Measurements from ENCODE around the gene UBR4. TPM values are rescaled to one million over a fixed set of nuclear protein-coding genes. Genes with fewer than 3 reads are reported as not detected.

UBR4 gene
- polyA plus RNA-seq, 2 of the 4 experiments (the other 2 are of a cell fraction) = 55.8 to 74.3 TPM

- Histone ChIP-seq H3K9me3 (no peaks in the 10 kb centered on the region), H3K4me2 (no peak overlapping the region), H3K27ac (no peak overlapping the region), H3K4me1 (peaks cover 24% of the 10 kb centered on the region; the same call in 2 of the 3 replicates), H3K4me3 (no peak overlapping the region)
- CTCF ChIA-PET = interaction anchor here (1.0 to 1.5 kb wide), 2 partner anchors 10 to 397 kb away, joined by 3 read pairs; no protein-coding TSS in a partner anchor
- ATAC-seq (no peak), DNase-seq (ENCODE audit: low read depth in 1 of 2, low spot score in 1 of 2) (no peak), FAIRE-seq (no peak)
- TF ChIP-seq CBX2 (IDR thresholded peaks at IDR 0.05; ENCODE audit: borderline replicate concordance, low read depth) = no peak
- TF ChIP-seq HOXB5 (CRISPR knock-in tag; IDR thresholded peaks at IDR 0.05) = no peak
- TF ChIP-seq, protein P1, sequence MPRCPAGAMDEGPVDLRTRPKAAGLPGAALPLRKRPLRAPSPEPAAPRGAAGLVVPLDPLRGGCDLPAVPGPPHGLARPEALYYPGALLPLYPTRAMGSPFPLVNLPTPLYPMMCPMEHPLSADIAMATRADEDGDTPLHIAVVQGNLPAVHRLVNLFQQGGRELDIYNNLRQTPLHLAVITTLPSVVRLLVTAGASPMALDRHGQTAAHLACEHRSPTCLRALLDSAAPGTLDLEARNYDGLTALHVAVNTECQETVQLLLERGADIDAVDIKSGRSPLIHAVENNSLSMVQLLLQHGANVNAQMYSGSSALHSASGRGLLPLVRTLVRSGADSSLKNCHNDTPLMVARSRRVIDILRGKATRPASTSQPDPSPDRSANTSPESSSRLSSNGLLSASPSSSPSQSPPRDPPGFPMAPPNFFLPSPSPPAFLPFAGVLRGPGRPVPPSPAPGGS (IDR thresholded peaks at IDR 0.05) = no peak
- no peak for TF ChIP-seq CTCF (IDR thresholded peaks at IDR 0.05)
- TF ChIP-seq ZC3H11A (IDR thresholded peaks at IDR 0.05) = no peak
- TF ChIP-seq NFE2L2 (conservative IDR thresholded peaks at IDR 0.05; ENCODE audit: low read length) = no peak
- no peak for TF ChIP-seq EP300 (IDR thresholded peaks at IDR 0.05)
- TF ChIP-seq FOSB (CRISPR knock-in tag; IDR thresholded peaks at IDR 0.05) = no peak
- no peak for TF ChIP-seq CHD2 (IDR thresholded peaks at IDR 0.05; ENCODE audit: low read length, partially characterized antibody)
- TF ChIP-seq KDM5A (IDR thresholded peaks at IDR 0.05) = no peak
- TF ChIP-seq RFX5 (IDR thresholded peaks at IDR 0.05) = no peak
- TF ChIP-seq, protein P2, sequence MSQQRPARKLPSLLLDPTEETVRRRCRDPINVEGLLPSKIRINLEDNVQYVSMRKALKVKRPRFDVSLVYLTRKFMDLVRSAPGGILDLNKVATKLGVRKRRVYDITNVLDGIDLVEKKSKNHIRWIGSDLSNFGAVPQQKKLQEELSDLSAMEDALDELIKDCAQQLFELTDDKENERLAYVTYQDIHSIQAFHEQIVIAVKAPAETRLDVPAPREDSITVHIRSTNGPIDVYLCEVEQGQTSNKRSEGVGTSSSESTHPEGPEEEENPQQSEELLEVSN (IDR thresholded peaks at IDR 0.05; ENCODE audit: borderline replicate concordance, low read depth) = no peak
- TF ChIP-seq RARB (CRISPR knock-in tag; IDR thresholded peaks at IDR 0.05) = no peak
- no peak for TF ChIP-seq ESRRA (IDR thresholded peaks at IDR 0.05; ENCODE audit: borderline replicate concordance, low read length)
- no peak for TF ChIP-seq ZNF302 (CRISPR knock-in tag; IDR thresholded peaks at IDR 0.05)
- POLR2A ChIA-PET = no interaction called here
Observed at GRCh38 chr1:19254416-19254815, 44.4 kb upstream of the UBR4 start.

DNA sequence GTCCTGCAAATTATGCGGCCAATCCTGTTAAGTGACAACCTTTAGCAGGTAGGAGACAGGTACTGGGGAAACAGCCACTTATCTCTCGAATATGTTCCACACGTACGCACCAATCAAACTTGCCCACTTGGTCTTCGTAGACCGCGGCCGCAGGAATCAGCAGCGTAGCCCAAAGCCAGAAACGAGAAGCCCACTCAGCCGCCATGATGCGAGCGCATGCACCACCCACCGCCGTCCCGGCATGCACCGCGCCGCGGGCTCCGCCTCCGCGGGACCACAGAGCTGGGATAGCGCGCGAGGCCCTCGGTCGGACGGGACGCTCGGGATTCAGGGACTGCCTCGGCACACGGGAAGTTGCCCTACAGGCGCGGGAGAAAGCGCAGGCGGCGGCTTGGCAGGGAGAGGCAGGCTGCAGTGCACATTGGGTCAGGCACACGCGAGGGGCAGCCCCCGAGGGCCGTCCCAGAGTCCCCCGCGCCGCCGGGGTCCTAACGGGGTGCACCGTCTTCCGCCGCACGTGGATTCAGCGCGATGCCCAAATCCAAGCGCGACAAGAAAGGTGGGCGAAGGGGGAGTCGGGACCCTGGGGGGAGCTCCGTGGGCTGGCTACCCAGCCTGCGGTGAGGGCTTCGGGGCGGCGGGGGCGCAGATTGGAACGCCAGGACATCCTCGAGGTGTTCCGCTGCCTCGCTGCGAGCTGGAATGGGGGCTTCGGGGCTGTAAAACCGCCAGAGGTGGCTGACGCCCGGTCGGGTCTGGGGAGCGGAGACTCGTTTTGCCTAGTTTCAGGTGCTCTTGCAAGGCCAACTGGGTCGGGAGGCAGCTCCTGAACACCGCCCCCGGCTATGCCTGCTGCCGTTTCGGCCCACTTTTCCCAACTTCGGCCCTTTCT, 41.5 kb upstream of the UBR4 start, which contains the start of the genes EMC1 and MRTO4:
Gene EMC1 (minus strand): TSS at position 220 of the 892 bp plus-strand sequence. CDS start 15 bp downstream, at position 205.
Gene MRTO4 (plus strand): TSS at position 501 of the 892 bp plus-strand sequence. CDS start 31 bp downstream, at position 532.
- Histone ChIP-seq H3K4me2 (peak within 1 kb of the TSS; percentile 82), H3K27ac (peak within 1 kb of the TSS; percentile 91 to 99), H3K9me3 (no peaks in the 10 kb centered on the region), H3K4me1 (peaks cover 25% of the 10 kb centered on the region; the same call in 2 of the 3 replicates), H3K4me3 (peak within 1 kb of the TSS; percentile 96)
- DNase-seq (ENCODE audit: low read depth in 1 of 2, low spot score in 1 of 2) (peak; percentile 76), FAIRE-seq (no peak), ATAC-seq (peak; percentile 95 to 96)
- 2% methylated on average over 24 of the region's 81 CpGs for WGBS (ENCODE audit: missing lambda C conversion rate)
- POLR2A ChIA-PET = interaction anchor here (0.6 to 1.0 kb wide), 5 partner anchors 9 to 295 kb away, joined by 3 to 5 read pairs (median 3); partner anchors contain the start of gene IFFO2
- CTCF ChIA-PET = interaction anchor here (1.0 to 2.1 kb wide), 4 partner anchors 11 to 401 kb away, joined by 3 to 9 read pairs (median 3); no protein-coding TSS in a partner anchor
- TF ChIP-seq, protein P3, sequence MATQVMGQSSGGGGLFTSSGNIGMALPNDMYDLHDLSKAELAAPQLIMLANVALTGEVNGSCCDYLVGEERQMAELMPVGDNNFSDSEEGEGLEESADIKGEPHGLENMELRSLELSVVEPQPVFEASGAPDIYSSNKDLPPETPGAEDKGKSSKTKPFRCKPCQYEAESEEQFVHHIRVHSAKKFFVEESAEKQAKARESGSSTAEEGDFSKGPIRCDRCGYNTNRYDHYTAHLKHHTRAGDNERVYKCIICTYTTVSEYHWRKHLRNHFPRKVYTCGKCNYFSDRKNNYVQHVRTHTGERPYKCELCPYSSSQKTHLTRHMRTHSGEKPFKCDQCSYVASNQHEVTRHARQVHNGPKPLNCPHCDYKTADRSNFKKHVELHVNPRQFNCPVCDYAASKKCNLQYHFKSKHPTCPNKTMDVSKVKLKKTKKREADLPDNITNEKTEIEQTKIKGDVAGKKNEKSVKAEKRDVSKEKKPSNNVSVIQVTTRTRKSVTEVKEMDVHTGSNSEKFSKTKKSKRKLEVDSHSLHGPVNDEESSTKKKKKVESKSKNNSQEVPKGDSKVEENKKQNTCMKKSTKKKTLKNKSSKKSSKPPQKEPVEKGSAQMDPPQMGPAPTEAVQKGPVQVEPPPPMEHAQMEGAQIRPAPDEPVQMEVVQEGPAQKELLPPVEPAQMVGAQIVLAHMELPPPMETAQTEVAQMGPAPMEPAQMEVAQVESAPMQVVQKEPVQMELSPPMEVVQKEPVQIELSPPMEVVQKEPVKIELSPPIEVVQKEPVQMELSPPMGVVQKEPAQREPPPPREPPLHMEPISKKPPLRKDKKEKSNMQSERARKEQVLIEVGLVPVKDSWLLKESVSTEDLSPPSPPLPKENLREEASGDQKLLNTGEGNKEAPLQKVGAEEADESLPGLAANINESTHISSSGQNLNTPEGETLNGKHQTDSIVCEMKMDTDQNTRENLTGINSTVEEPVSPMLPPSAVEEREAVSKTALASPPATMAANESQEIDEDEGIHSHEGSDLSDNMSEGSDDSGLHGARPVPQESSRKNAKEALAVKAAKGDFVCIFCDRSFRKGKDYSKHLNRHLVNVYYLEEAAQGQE (IDR thresholded peaks at IDR 0.05) = peak; percentile 43; the same call in 1 of the 2 replicates
- TF ChIP-seq, protein P1 (IDR thresholded peaks at IDR 0.05) = peak; percentile 46; the same call in 1 of the 3 replicates
- TF ChIP-seq ZC3H11A (IDR thresholded peaks at IDR 0.05) = no peak
- peak; percentile 72 to 94 for TF ChIP-seq JUN (IDR thresholded peaks at IDR 0.05)
- TF ChIP-seq, protein P4, sequence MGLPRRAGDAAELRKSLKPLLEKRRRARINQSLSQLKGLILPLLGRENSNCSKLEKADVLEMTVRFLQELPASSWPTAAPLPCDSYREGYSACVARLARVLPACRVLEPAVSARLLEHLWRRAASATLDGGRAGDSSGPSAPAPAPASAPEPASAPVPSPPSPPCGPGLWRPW (IDR thresholded peaks at IDR 0.05) = no peak
- peak; percentile 39; the same call in 1 of the 2 replicates for TF ChIP-seq PHF8 (IDR thresholded peaks at IDR 0.05; ENCODE audit: borderline replicate concordance, low read depth)
- peak; percentile 99 for TF ChIP-seq MAX (IDR thresholded peaks at IDR 0.05)
- TF ChIP-seq FOXS1 (CRISPR knock-in tag; IDR thresholded peaks at IDR 0.05) = peak; percentile 41; the same call in 1 of the 2 replicates
- peak; percentile 20 for TF ChIP-seq CHD2 (IDR thresholded peaks at IDR 0.05; ENCODE audit: low read length, partially characterized antibody)
- 0 out of 2 replicates have a peak, but pooled peaks have one; percentile 53 for TF ChIP-seq EHF (CRISPR knock-in tag; IDR thresholded peaks at IDR 0.05)
- TF ChIP-seq MYC (IDR thresholded peaks at IDR 0.05; ENCODE audit: borderline replicate concordance, low read length) = peak; percentile 81
- TF ChIP-seq POLR2A (IDR thresholded peaks at IDR 0.05; ENCODE audit: low read length) = peak; percentile 63
- TF ChIP-seq HOXB5 (CRISPR knock-in tag; IDR thresholded peaks at IDR 0.05) = peak; percentile 79; the same call in 1 of the 2 replicates
- TF ChIP-seq GATA3 (IDR thresholded peaks at IDR 0.05; ENCODE audit: borderline replicate concordance) = no peak
- no peak for TF ChIP-seq ZSCAN20 (CRISPR knock-in tag; IDR thresholded peaks at IDR 0.05)
- peak; percentile 94 for TF ChIP-seq KDM5A (IDR thresholded peaks at IDR 0.05)
